HL-60 (cell line): Measurements from ENCODE around the gene DCP2.

ENCODE experiments used
- CTCF ChIP-seq: IDR thresholded peaks from one replicate; pipeline ENCODE4 v1.5.1; 2011; ENCODE audit warnings: low read length, control low read depth, inconsistent platforms; ENCODE audit not compliant: insufficient read depth
- GABPA ChIP-seq: IDR thresholded peaks from 2 replicates; pipeline ENCODE4 v1.6.1; 2012; ENCODE audit warnings: low read depth
- POLR2AphosphoS5 ChIP-seq: IDR thresholded peaks from 2 replicates; pipeline ENCODE4 v1.6.1; 2012; ENCODE audit warnings: low read depth
- SPI1 ChIP-seq: IDR thresholded peaks from 2 replicates; pipeline ENCODE4 v1.6.1; 2012; ENCODE audit warnings: low read depth, mild to moderate bottlenecking, borderline replicate concordance
- TF ChIP-seq, protein P1 (sequence below): IDR thresholded peaks from 2 replicates; pipeline ENCODE4 v1.6.1; 2012; ENCODE audit warnings: low read depth; ENCODE audit not compliant: insufficient replicate concordance

- TF ChIP-seq CTCF (no peak), GABPA (no peak), POLR2AphosphoS5 (no peak), SPI1 (no peak)
- TF ChIP-seq, protein P1, sequence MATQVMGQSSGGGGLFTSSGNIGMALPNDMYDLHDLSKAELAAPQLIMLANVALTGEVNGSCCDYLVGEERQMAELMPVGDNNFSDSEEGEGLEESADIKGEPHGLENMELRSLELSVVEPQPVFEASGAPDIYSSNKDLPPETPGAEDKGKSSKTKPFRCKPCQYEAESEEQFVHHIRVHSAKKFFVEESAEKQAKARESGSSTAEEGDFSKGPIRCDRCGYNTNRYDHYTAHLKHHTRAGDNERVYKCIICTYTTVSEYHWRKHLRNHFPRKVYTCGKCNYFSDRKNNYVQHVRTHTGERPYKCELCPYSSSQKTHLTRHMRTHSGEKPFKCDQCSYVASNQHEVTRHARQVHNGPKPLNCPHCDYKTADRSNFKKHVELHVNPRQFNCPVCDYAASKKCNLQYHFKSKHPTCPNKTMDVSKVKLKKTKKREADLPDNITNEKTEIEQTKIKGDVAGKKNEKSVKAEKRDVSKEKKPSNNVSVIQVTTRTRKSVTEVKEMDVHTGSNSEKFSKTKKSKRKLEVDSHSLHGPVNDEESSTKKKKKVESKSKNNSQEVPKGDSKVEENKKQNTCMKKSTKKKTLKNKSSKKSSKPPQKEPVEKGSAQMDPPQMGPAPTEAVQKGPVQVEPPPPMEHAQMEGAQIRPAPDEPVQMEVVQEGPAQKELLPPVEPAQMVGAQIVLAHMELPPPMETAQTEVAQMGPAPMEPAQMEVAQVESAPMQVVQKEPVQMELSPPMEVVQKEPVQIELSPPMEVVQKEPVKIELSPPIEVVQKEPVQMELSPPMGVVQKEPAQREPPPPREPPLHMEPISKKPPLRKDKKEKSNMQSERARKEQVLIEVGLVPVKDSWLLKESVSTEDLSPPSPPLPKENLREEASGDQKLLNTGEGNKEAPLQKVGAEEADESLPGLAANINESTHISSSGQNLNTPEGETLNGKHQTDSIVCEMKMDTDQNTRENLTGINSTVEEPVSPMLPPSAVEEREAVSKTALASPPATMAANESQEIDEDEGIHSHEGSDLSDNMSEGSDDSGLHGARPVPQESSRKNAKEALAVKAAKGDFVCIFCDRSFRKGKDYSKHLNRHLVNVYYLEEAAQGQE, result no peak
Observed at GRCh38 chr5:112974901-112975300, 1.7 kb upstream of the DCP2 start.
